ENCODE measurements around the gene DPY19L1.
"Not testable (repeated sequence)": the region's sequence is repeated elsewhere in the genome, so short reads cannot be mapped to it uniquely, and the experiment has no call there.

GRCh38 chr7:35072950-35073827 is 35.9 kb upstream of the DPY19L1 start:
- not testable (repeated sequence) for TF ChIP-seq POLR2A (IDR thresholded peaks at IDR 0.05; ENCODE audit: low read depth); POLR2AphosphoS5 (IDR thresholded peaks at IDR 0.05)

Measured in esophagus muscularis mucosa (tissue), 2 donors.